B cell (primary cell): ENCODE measurements around the gene LRFN4. TPM values are rescaled to one million over a fixed set of nuclear protein-coding genes. Genes with fewer than 3 reads are reported as not detected.

Experiments used
- ATAC-seq: fragments of 200-7000 bp; cut with Tn5 transposase; one replicate; pipeline ENCODE4 v1.10.0; 2021; ENCODE audit warnings: low read depth, mild to moderate bottlenecking, moderate number of reproducible peaks, moderate library complexity
- CTCF ChIA-PET: fragments of 350-600 bp; sonication (Branson Sonifier 250); formaldehyde crosslinking; loops from one replicate; lab custom pipeline; 2021; ENCODE audit warnings: antibody characterized with exemption, inconsistent platforms; lab: Charles Lee
- POLR2A ChIA-PET: fragments of 350-600 bp; sonication (Branson Sonifier 250); formaldehyde crosslinking; loops from one replicate; lab custom pipeline; 2021; ENCODE audit warnings: antibody characterized with exemption; lab: Charles Lee
- DNase-seq: peaks from one replicate; pipeline ENCODE4 v3.0.0; 2013
- H2AFZ ChIP-seq: 2 replicates; pipeline ENCODE4 v1.6.1; 2012; ENCODE audit warnings: mild to moderate bottlenecking, low read depth, low read length; ENCODE audit not compliant: insufficient read depth, poor library complexity, severe bottlenecking
- H3K27ac ChIP-seq, 2 donors: 1 replicate in 1 of 2; 2 replicates in 1 of 2; pipeline ENCODE4 v1.5.1; 2012 to 2013; ENCODE audit warnings: low read length in 2 of 2, mild to moderate bottlenecking in 2 of 2, moderate library complexity in 1 of 2
- H3K27me3 ChIP-seq, 4 experiments: fragments of 200-600 bp in 1 of 4; sonication (generic) in 1 of 4; replicated peaks in 1 of 4; 1 replicate in 2 of 4; 2 replicates in 2 of 4; pipeline versions ENCODE4 v1.6.1 to v1.7.0; 2013 to 2016; ENCODE audit warnings: low read length in 3 of 4, mild to moderate bottlenecking in 2 of 4, mixed read lengths in 1 of 4, moderate library complexity in 1 of 4; ENCODE audit not compliant: insufficient read depth in 4 of 4, control insufficient read depth in 3 of 4; ENCODE audit errors: control extremely low read depth in 1 of 4
- H3K36me3 ChIP-seq, 2 experiments: replicated peaks in 1 of 2; 1 replicate in 1 of 2; 2 replicates in 1 of 2; pipeline versions ENCODE4 v1.6.1 to v1.7.1; 2013; ENCODE audit warnings: low read length in 1 of 2; ENCODE audit not compliant: insufficient read depth in 2 of 2, control insufficient read depth in 1 of 2; ENCODE audit errors: control extremely low read depth in 1 of 2, extremely low read depth in 1 of 2
- H3K4me1 ChIP-seq, 2 donors: fragments of 200-600 bp in 1 of 2; sonication (generic) in 1 of 2; 1 replicate in 1 of 2; 2 replicates in 1 of 2; pipeline versions ENCODE4 v1.5.1 to v1.6.1; 2013 to 2017; ENCODE audit warnings: low read length in 2 of 2; ENCODE audit not compliant: control insufficient read depth in 2 of 2, insufficient read depth in 2 of 2
- H3K4me2 ChIP-seq: replicated peaks from 2 replicates; pipeline ENCODE3; 2012; ENCODE audit warnings: mild to moderate bottlenecking, low read depth, low read length; ENCODE audit not compliant: poor library complexity, severe bottlenecking
- H3K4me3 ChIP-seq, 5 experiments: fragments of 200-600 bp in 1 of 5; sonication (generic) in 1 of 5; 1 replicate in 3 of 5; 2 replicates in 2 of 5; pipeline versions ENCODE4 v1.5.1 to v1.7.0; 2011 to 2016; ENCODE audit warnings: low read length in 4 of 5, mild to moderate bottlenecking in 4 of 5, low read depth in 2 of 5, control low read depth in 1 of 5, moderate library complexity in 1 of 5; ENCODE audit not compliant: insufficient read depth in 1 of 5; ENCODE audit errors: control extremely low read depth in 1 of 5, extremely low read depth in 1 of 5
- H3K79me2 ChIP-seq: fragments of 200-600 bp; sonication (generic); one replicate; pipeline ENCODE4 v1.6.0; 2016; ENCODE audit warnings: low read length; ENCODE audit not compliant: control insufficient read depth, insufficient read depth
- H3K9ac ChIP-seq: fragments of 200-600 bp; sonication (generic); 2 replicates; pipeline ENCODE4 v1.6.1; 2017; ENCODE audit warnings: mild to moderate bottlenecking, low read length, moderate library complexity
- H3K9me3 ChIP-seq, 3 donors: one replicate each; pipeline versions ENCODE4 v1.6.1 to v1.7.1; 2013; ENCODE audit warnings: low read length in 2 of 3; ENCODE audit not compliant: control insufficient read depth in 2 of 3, insufficient read depth in 1 of 3; ENCODE audit errors: control extremely low read depth in 1 of 3
- H4K20me1 ChIP-seq: 2 replicates; pipeline ENCODE4 v1.6.0; 2012; ENCODE audit warnings: mild to moderate bottlenecking, low read length; ENCODE audit not compliant: insufficient read depth, control insufficient read depth, poor library complexity, severe bottlenecking
- H3K27ac Mint-ChIP-seq: one replicate; pipeline ENCODE4 v1.8.0; 2021; ENCODE audit warnings: mixed read lengths
- H3K27me3 Mint-ChIP-seq: one replicate; pipeline ENCODE4 v1.8.0; 2021; ENCODE audit warnings: mixed read lengths
- H3K4me1 Mint-ChIP-seq: one replicate; pipeline ENCODE4 v1.8.0; 2021; ENCODE audit warnings: mixed read lengths
- H3K4me3 Mint-ChIP-seq: one replicate; pipeline ENCODE4 v1.8.0; 2021; ENCODE audit warnings: mixed read lengths
- H3K9me3 Mint-ChIP-seq: one replicate; pipeline ENCODE4 v1.8.0; 2022; ENCODE audit warnings: mixed read lengths; ENCODE audit not compliant: insufficient read depth
- EZH2 ChIP-seq: IDR thresholded peaks from 2 replicates; pipeline ENCODE4 v1.6.1; 2012; ENCODE audit warnings: borderline replicate concordance, low read depth, mild to moderate bottlenecking, moderate library complexity, low read length; ENCODE audit not compliant: insufficient read depth, poor library complexity, severe bottlenecking
- WGBS: methylation state at CpG from one replicate; pipeline ENCODE4 v1.1.5; 2013; ENCODE audit warnings: missing lambda C conversion rate; ENCODE audit not compliant: insufficient coverage; 5-methylcytosine and 5-hydroxymethylcytosine counted together
- intact Hi-C: fragments of 100-400 bp; cut with micrococcal nuclease; formaldehyde crosslinking; loops from one replicate; pipeline ENCODE4 v1.10.0; 2022
- polyA plus RNA-seq: library from polyadenylated mRNA; depleted of rRNA; stranded (reverse); fragments of >200 nt; gene quantifications from 2 replicates; pipeline ENCODE4 v1.2.3, GENCODE V29; 2012
- total RNA-seq, 2 donors: library from RNA; stranded (reverse); fragments of 120-200 nt in 1 of 2; gene quantifications; 1 replicate in 1 of 2; 2 replicates in 1 of 2; pipeline versions ENCODE4 v1.2.3 to v1.2.4, GENCODE V29; 2013 to 2022
- TF ChIP-seq, protein P1 (sequence below): fragments of 200-600 bp; IDR thresholded peaks from one replicate; pipeline ENCODE4 v1.8.0; 2022; ENCODE audit warnings: antibody characterized with exemption, mild to moderate bottlenecking

Gene LRFN4
- total and polyA plus RNA-seq, 2 donors (not counting 1 experiment from before 2014, with no cell fraction given) = 7.1 to 12.1 TPM

DNA sequence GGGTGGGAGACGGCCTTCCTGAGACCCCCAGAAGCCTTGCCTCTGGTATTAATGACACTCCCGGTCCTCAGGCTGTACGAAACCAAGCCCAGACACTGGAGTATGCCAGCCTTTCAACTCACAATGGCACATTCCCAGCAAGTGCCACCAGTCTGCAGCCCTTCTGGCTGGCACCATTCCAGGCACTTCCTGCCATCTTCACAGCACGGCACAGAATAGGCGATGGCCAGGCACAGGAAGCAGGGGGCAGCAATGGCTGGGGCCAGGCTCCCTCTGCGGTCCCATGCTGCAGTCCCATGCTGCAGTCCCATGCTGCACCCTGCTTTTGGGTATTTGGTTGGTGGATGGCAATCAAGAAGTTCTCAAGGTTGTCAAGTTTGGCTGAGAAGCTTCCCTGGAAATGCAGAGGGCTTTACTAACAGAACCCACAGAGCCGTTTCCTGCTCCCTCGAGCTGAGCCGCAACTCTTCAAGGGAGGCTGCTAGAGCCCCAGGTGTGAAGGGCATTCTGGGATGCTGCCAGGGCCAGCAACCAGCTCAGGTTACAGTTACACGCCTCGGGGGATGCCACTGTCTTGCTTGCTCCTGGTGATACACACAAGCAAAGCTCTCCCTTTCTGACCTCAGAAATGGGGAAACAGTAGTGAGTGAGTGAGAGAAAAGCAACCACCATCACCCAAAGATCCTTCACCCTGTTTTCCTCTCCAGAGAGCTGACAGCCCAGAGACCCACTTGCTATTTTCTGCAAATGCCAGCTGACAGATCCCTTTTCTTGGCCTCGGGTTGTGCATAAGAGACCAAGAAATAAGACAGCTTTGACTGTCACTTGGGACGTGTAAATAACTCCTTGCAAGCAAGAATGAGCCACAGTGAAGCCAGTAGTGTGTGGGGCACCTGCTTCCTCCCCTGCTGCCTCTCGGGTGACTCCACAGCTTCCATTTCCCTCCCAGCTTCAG lies 23.9 kb downstream of the LRFN4 start:
- Mint-ChIP-seq H3K27ac (no peak overlapping the region), H3K4me1 (no peaks in the 10 kb centered on the region), H3K9me3 (no peaks in the 10 kb centered on the region), H3K4me3 (no peak overlapping the region), H3K27me3 (peaks cover 16% of the 10 kb centered on the region)
- Histone ChIP-seq H3K4me2 (no peak overlapping the region), H3K4me3 (no peak overlapping the region), H2AFZ (no peak overlapping the region), H3K9ac (no peak overlapping the region), H3K4me1 (no peaks in the 10 kb centered on the region), H3K9me3 (no peaks in the 10 kb centered on the region), H3K36me3 (no peaks in the 10 kb centered on the region), H3K27ac (no peak overlapping the region), H4K20me1 (no peaks in the 10 kb centered on the region), H3K27me3 (peaks cover 0 to 5% (median 0%) of the 10 kb centered on the region in 4 experiments), H3K79me2 (no peaks in the 10 kb centered on the region)
- POLR2A ChIA-PET = no interaction called here
- CTCF ChIA-PET = interaction anchor here (0.7 to 3.8 kb wide), 3 partner anchors 8 to 186 kb away, joined by 3 to 28 read pairs (median 6); no protein-coding TSS in a partner anchor
- 29% methylated on average over 14 of the region's 14 CpGs for WGBS
- intact Hi-C loops = no loop called here
- TF ChIP-seq, protein P1, sequence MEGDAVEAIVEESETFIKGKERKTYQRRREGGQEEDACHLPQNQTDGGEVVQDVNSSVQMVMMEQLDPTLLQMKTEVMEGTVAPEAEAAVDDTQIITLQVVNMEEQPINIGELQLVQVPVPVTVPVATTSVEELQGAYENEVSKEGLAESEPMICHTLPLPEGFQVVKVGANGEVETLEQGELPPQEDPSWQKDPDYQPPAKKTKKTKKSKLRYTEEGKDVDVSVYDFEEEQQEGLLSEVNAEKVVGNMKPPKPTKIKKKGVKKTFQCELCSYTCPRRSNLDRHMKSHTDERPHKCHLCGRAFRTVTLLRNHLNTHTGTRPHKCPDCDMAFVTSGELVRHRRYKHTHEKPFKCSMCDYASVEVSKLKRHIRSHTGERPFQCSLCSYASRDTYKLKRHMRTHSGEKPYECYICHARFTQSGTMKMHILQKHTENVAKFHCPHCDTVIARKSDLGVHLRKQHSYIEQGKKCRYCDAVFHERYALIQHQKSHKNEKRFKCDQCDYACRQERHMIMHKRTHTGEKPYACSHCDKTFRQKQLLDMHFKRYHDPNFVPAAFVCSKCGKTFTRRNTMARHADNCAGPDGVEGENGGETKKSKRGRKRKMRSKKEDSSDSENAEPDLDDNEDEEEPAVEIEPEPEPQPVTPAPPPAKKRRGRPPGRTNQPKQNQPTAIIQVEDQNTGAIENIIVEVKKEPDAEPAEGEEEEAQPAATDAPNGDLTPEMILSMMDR = no peak
- TF ChIP-seq EZH2 = no peak
- ATAC-seq (no peak), DNase-seq (no peak)

DNA sequence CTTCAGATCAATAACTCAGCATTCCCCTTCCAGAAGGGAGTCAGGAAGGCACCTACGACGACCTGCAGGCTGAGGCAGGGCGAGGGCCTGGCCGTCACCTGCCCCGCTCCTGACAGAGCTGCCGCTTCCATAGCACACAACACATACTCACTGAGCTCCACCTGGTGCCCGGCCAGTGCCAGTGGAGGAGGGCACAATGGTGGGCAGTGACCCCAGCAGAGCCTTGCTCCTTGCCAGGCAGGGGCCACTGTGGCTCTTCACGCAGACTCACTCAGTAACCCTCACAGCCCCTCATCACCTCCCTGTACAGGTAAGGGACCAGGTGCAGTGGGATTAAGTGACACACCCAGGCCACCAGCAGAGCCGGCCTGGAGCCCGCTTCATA lies 24.6 kb downstream of the LRFN4 start:
- ChIA-PET POLR2A (interaction anchor here (0.5 to 0.6 kb wide), 2 partner anchors 224 to 347 kb away, joined by 4 to 5 read pairs; no protein-coding TSS in a partner anchor), CTCF (interaction anchor here (1.3 to 3.8 kb wide), 3 partner anchors 9 to 186 kb away, joined by 3 to 28 read pairs (median 6); no protein-coding TSS in a partner anchor)
- Histone ChIP-seq H3K27me3 (peaks cover 0 to 5% (median 0%) of the 10 kb centered on the region in 4 experiments), H3K9me3 (no peaks in the 10 kb centered on the region), H3K4me2 (no peak overlapping the region), H3K27ac (no peak overlapping the region), H3K9ac (no peak overlapping the region), H2AFZ (no peak overlapping the region), H3K4me1 (no peaks in the 10 kb centered on the region), H4K20me1 (no peaks in the 10 kb centered on the region), H3K79me2 (no peaks in the 10 kb centered on the region), H3K36me3 (no peaks in the 10 kb centered on the region), H3K4me3 (no peak overlapping the region)
- ATAC-seq = no peak
- intact Hi-C loops = no loop called here
- H3K9me3 Mint-ChIP-seq = no peaks in the 10 kb centered on the region
- H3K27me3 Mint-ChIP-seq = peaks cover 16% of the 10 kb centered on the region
- DNase-seq = no peak
- H3K4me1 Mint-ChIP-seq = no peaks in the 10 kb centered on the region
- H3K4me3 Mint-ChIP-seq = no peak overlapping the region
- no peak overlapping the region for H3K27ac Mint-ChIP-seq
- WGBS = 91% methylated on average over 10 of the region's 10 CpGs
- TF ChIP-seq, protein P1 = no peak
- no peak for TF ChIP-seq EZH2
